ENCODE data around the gene C22orf15.

C22orf15 gene

GRCh38 chr22:23806837-23807236 is 44.0 kb downstream of the C22orf15 start:
- H3K36me3 Mint-ChIP-seq: peaks cover 68% of the 10 kb centered on the region
- no peaks in the 10 kb centered on the region for H3K27me3 Mint-ChIP-seq
- H3K27ac Mint-ChIP-seq: peak overlapping the region; percentile 94
- H3K4me1 Mint-ChIP-seq: peaks cover 69% of the 10 kb centered on the region
- H3K9me3 Mint-ChIP-seq: no peaks in the 10 kb centered on the region
- peak overlapping the region; percentile 10 for H3K4me3 Mint-ChIP-seq
- ATAC-seq: peak; percentile 53

GRCh38 chr22:23812378-23812777 is 49.6 kb downstream of the C22orf15 start:
- ATAC-seq: no peak
- no peak overlapping the region for H3K4me3 Mint-ChIP-seq
- no peaks in the 10 kb centered on the region for H3K27me3 Mint-ChIP-seq
- no peak overlapping the region for H3K27ac Mint-ChIP-seq
- H3K9me3 Mint-ChIP-seq: no peaks in the 10 kb centered on the region
- peaks cover 57% of the 10 kb centered on the region for H3K36me3 Mint-ChIP-seq
- H3K4me1 Mint-ChIP-seq: peaks cover 34% of the 10 kb centered on the region
